Kidney (tissue), 14 donors: ENCODE results near the gene DTX1. TPM values are rescaled to one million over a fixed set of nuclear protein-coding genes. Genes with fewer than 3 reads are reported as not detected.
A peak's percentile ranks its signal among the peaks of the same experiment; 100 is the strongest.

Experiments
- DNase-seq, 5 donors: peaks; one replicate each; pipeline ENCODE4 v3.0.0-alpha.2; 2013 to 2020
- FAIRE-seq: peaks from 2 replicates; lab custom pipeline; 2012; peaks lifted over from hg19 to GRCh38; lab: Jason Lieb, UNC
- H3K27ac ChIP-seq, 2 donors: one replicate each; pipeline ENCODE4 v1.7.0; 2013; ENCODE audit warnings: low read depth in 2 of 2, low read length in 2 of 2, inconsistent platforms in 1 of 2
- H3K27me3 ChIP-seq: one replicate; pipeline ENCODE4 v1.7.1; 2013; ENCODE audit warnings: low read length, inconsistent platforms; ENCODE audit not compliant: control insufficient read depth, insufficient read depth
- H3K36me3 ChIP-seq, 3 donors: one replicate each; pipeline versions ENCODE4 v1.7.0 to v1.7.1; 2013; ENCODE audit warnings: low read length in 3 of 3, control low read depth in 1 of 3, inconsistent platforms in 1 of 3; ENCODE audit not compliant: insufficient read depth in 3 of 3, control insufficient read depth in 2 of 3
- H3K4me1 ChIP-seq, 3 donors: one replicate each; pipeline versions ENCODE4 v1.7.0 to v1.7.1; 2013; ENCODE audit warnings: low read length in 3 of 3, inconsistent platforms in 1 of 3, low read depth in 1 of 3; ENCODE audit not compliant: control insufficient read depth in 2 of 3, insufficient read depth in 2 of 3
- H3K4me3 ChIP-seq, 3 donors: one replicate each; pipeline versions ENCODE4 v1.7.0 to v1.8.1; 2013; ENCODE audit warnings: low read length in 3 of 3, control low read depth in 1 of 3, inconsistent platforms in 1 of 3
- H3K9ac ChIP-seq, 3 donors: one replicate each; pipeline versions ENCODE4 v1.7.0 to v1.7.1; 2013; ENCODE audit warnings: low read length in 3 of 3, control low read depth in 1 of 3, inconsistent platforms in 1 of 3
- H3K9me3 ChIP-seq, 3 donors: one replicate each; pipeline versions ENCODE4 v1.7.0 to v1.7.1; 2013; ENCODE audit warnings: low read length in 3 of 3, control low read depth in 1 of 3, inconsistent platforms in 1 of 3; ENCODE audit not compliant: control insufficient read depth in 2 of 3, insufficient read depth in 1 of 3
- intact Hi-C: fragments of 100-400 bp; cut with DNase I; formaldehyde crosslinking; loops from one replicate; pipeline ENCODE4 v1.11.1; 2022
- polyA plus RNA-seq: library from polyadenylated mRNA; stranded (reverse); fragments of 350-450 nt; fragmentation: Illumina TruSeq; extraction: RNeasy Lipid Tissue Mini Kit (QIAGEN cat#74804); gene quantifications from one replicate; pipeline ENCODE4 v1.2.3, GENCODE V29; 2014; ENCODE audit warnings: low read depth, low replicate concordance; ENCODE audit not compliant: insufficient read depth
- total RNA-seq: library from RNA; stranded (reverse); fragmentation: NEBNext Ultra II Directional; extraction: Animal tissue kit (Norgen Biotek cat#: 25700); gene quantifications from one replicate; pipeline ENCODE4 v1.2.1, GENCODE V29; 2021
- TF ChIP-seq, protein P1 (sequence below): IDR thresholded peaks from 3 replicates; pipeline ENCODE4 v1.5.1; 2012; ENCODE audit warnings: mild to moderate bottlenecking, moderate library complexity, borderline replicate concordance; ENCODE audit not compliant: insufficient read depth; ENCODE audit errors: extremely low read depth
- donor health status: control.
- donor health status: control.
- donor health status: control.
- donor health status: control.
- donor health status: control.
- donor health status: DM: yes; HTN: yes; CAD: no.
- donor health status: Normal renal cell carcinoma (clear cell type).

The DTX1 gene
- total and polyA plus RNA-seq, 2 donors from 2014 or later = 4.9 to 7.3 TPM

DNA sequence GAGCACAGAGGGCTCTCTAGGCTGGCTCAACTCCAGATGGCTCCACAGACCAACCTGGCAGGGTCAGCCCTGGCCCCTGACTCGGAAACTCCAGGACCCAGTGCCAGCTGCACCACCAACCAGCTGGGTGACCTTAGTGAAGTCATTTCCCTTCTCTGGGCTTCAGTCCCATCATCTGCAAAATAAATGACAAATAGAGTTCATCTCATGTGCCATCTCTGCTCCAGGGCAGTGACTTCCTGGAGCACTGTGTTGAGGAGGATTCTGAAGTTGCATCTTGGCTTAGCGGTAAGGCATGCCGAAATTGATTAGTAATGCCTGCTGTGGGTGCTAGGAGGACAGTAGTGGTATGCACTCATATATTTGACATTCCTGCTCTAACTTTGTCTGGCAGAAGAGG is 31.5 kb downstream of the DTX1 start:
- TF ChIP-seq, protein P1, sequence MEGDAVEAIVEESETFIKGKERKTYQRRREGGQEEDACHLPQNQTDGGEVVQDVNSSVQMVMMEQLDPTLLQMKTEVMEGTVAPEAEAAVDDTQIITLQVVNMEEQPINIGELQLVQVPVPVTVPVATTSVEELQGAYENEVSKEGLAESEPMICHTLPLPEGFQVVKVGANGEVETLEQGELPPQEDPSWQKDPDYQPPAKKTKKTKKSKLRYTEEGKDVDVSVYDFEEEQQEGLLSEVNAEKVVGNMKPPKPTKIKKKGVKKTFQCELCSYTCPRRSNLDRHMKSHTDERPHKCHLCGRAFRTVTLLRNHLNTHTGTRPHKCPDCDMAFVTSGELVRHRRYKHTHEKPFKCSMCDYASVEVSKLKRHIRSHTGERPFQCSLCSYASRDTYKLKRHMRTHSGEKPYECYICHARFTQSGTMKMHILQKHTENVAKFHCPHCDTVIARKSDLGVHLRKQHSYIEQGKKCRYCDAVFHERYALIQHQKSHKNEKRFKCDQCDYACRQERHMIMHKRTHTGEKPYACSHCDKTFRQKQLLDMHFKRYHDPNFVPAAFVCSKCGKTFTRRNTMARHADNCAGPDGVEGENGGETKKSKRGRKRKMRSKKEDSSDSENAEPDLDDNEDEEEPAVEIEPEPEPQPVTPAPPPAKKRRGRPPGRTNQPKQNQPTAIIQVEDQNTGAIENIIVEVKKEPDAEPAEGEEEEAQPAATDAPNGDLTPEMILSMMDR = no peak
- no peak for FAIRE-seq
- no peak for DNase-seq

GRCh38 chr12:113088971-113089756 is 32.6 kb downstream of the DTX1 start:
- FAIRE-seq = no peak
- Histone ChIP-seq H3K4me1 (peaks cover 0 to 4% (median 3%) of the 10 kb centered on the region in 3 donors), H3K27me3 (no peaks in the 10 kb centered on the region), H3K4me3 (no peak overlapping the region), H3K9ac (no peak overlapping the region), H3K36me3 (no peaks in the 10 kb centered on the region), H3K9me3 (no peaks in the 10 kb centered on the region), H3K27ac (no peak overlapping the region)
- intact Hi-C loops = no loop called here
- TF ChIP-seq, protein P1 = no peak
- DNase-seq = no peak

More for the DNA sequence above, 31.5 kb downstream of the DTX1 start:
- Histone ChIP-seq H3K4me3 (no peak overlapping the region), H3K36me3 (no peaks in the 10 kb centered on the region), H3K4me1 (peaks cover 0 to 4% (median 3%) of the 10 kb centered on the region in 3 donors), H3K9ac (peak overlapping the region in 1 of 3 donors; percentile 0), H3K27ac (no peak overlapping the region), H3K9me3 (no peaks in the 10 kb centered on the region), H3K27me3 (no peaks in the 10 kb centered on the region)
- intact Hi-C loops = no loop called here

DNA sequence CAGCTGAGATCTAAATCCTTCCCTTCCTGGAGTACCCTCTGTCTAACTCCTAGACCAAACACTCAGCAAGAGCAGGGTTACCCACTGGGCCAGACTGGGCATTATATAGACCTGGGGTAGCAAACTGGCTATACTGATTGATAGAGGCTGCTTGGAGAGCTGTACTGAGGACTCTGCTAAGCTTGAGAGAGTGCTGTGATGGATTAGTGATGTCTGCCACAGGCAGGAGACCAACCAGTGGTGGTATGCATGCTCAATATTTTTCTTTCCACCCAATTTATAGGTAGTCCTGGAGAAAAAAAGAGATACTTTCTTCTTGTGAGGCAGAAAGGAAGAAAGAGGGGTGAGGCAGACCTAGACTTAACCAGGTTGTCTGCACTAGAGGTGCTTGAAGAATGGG is 33.3 kb downstream of the DTX1 start:
- no peak for DNase-seq
- intact Hi-C loops = no loop called here
- H3K9me3 ChIP-seq = no peaks in the 10 kb centered on the region
- FAIRE-seq = no peak
- no peak overlapping the region for H3K4me3 ChIP-seq
- no peaks in the 10 kb centered on the region for H3K27me3 ChIP-seq
- no peak overlapping the region for H3K9ac ChIP-seq
- H3K36me3 ChIP-seq = no peaks in the 10 kb centered on the region
- TF ChIP-seq, protein P1 = no peak
- no peak overlapping the region for H3K27ac ChIP-seq
- peaks cover 0 to 4% (median 3%) of the 10 kb centered on the region in 3 donors for H3K4me1 ChIP-seq

DNA sequence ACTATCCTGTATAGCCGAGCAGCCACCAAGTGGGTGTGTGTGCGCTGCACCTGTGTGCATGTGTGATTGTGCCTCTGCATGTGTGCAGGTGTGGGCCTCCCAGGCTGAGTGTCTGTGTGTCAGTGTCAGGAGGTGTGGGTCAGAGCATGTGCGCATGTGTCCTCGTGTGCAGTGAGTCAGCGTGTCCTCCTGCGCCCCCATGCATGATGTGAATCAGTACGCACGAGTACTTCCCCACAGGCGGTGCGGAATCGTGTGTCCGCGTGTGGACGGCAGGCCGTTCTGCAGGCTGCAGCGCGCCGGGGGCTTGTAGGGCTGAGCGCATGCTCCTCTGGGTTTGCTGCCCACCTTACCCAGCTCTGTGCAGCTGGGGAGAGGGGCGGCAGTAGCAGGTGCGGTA is 34.2 kb downstream of the DTX1 start:
- Histone ChIP-seq H3K4me1 (peaks cover 0 to 3% (median 0%) of the 10 kb centered on the region in 3 donors), H3K9me3 (no peaks in the 10 kb centered on the region), H3K27ac (no peak overlapping the region), H3K4me3 (no peak overlapping the region), H3K36me3 (no peaks in the 10 kb centered on the region), H3K9ac (no peak overlapping the region), H3K27me3 (no peaks in the 10 kb centered on the region)
- TF ChIP-seq, protein P1 = no peak
- DNase-seq (no peak), FAIRE-seq (no peak)
- intact Hi-C loops = no loop called here
